HG03442 (cell line): Measurements from ENCODE around the gene ADGRG7.
A peak's percentile ranks its signal among the peaks of the same experiment; 100 is the strongest.
"Not testable (repeated sequence)": the region's sequence is repeated elsewhere in the genome, so short reads cannot be mapped to it uniquely, and the experiment has no call there.

Source experiments
- ATAC-seq: cut with Tn5 transposase; IDR thresholded peaks from one replicate; pipeline ENCODE4 v1.9.1; 2021; ENCODE audit warnings: mild to moderate bottlenecking, moderate library complexity; ENCODE audit not compliant: unreplicated experiment

The ADGRG7 gene

GRCh38 chr3:100609305-100609704 lies at the start of gene ADGRG7:
Gene ADGRG7, plus strand, starts transcription at chr3:100609601. Its CDS starts 256 bp downstream, at chr3:100609857.
- ATAC-seq, result no peak

GRCh38 chr3:100560426-100560825 lies 49.0 kb upstream of the ADGRG7 start:
- no peak for ATAC-seq

- ATAC-seq, result no peak
Observed at GRCh38 chr3:100561459-100562158, 47.8 kb upstream of the ADGRG7 start.

- ATAC-seq, result no peak
Observed at GRCh38 chr3:100562224-100562857, 47.1 kb upstream of the ADGRG7 start.

- ATAC-seq, result no peak
Observed at GRCh38 chr3:100563228-100563627, 46.2 kb upstream of the ADGRG7 start.

GRCh38 chr3:100563652-100564211 lies 45.7 kb upstream of the ADGRG7 start:
- no peak for ATAC-seq

GRCh38 chr3:100570811-100571210 lies 38.6 kb upstream of the ADGRG7 start:
- no peak for ATAC-seq

- ATAC-seq, result no peak
Observed at GRCh38 chr3:100574536-100574935, 34.9 kb upstream of the ADGRG7 start.

- no peak for ATAC-seq
Observed at GRCh38 chr3:100575704-100576103, 33.7 kb upstream of the ADGRG7 start.

- no peak for ATAC-seq
Observed at GRCh38 chr3:100577382-100578008, 31.9 kb upstream of the ADGRG7 start.

- no peak for ATAC-seq
Observed at GRCh38 chr3:100578646-100579045, 30.8 kb upstream of the ADGRG7 start.

- ATAC-seq, result no peak
Observed at GRCh38 chr3:100580147-100580546, 29.3 kb upstream of the ADGRG7 start.

- ATAC-seq, result no peak
Observed at GRCh38 chr3:100581650-100582049, 27.8 kb upstream of the ADGRG7 start.

- not testable (repeated sequence) for ATAC-seq
Observed at GRCh38 chr3:100582157-100582556, 27.2 kb upstream of the ADGRG7 start.

- ATAC-seq, result no peak
Observed at GRCh38 chr3:100584101-100584660, 25.2 kb upstream of the ADGRG7 start.

- ATAC-seq, result no peak
Observed at GRCh38 chr3:100586832-100587231, 22.6 kb upstream of the ADGRG7 start.

GRCh38 chr3:100588251-100588650 lies 21.1 kb upstream of the ADGRG7 start:
- ATAC-seq, result no peak

- ATAC-seq, result peak; percentile 74
Observed at GRCh38 chr3:100590114-100590839, 19.1 kb upstream of the ADGRG7 start.

- no peak for ATAC-seq
Observed at GRCh38 chr3:100590840-100591147, 18.6 kb upstream of the ADGRG7 start.

GRCh38 chr3:100591411-100591810 lies 18.0 kb upstream of the ADGRG7 start:
- no peak for ATAC-seq
